NCI-H446 treated with DMSO at 0.1 percent for 48 hours (cell line): Measurements from ENCODE around the gene SAMD8.

ENCODE experiments used
- DNase-seq: peaks from one replicate; lab custom pipeline; 2025; lab: John Stamatoyannopoulos, UW

Gene SAMD8

GRCh38 chr10:75223507-75223906, 112.1 kb downstream of the SAMD8 start:
- DNase-seq: no peak

GRCh38 chr10:75226095-75226494, 114.6 kb downstream of the SAMD8 start:
- no peak for DNase-seq

GRCh38 chr10:75226656-75227055, 115.2 kb downstream of the SAMD8 start:
- DNase-seq: no peak

DNA sequence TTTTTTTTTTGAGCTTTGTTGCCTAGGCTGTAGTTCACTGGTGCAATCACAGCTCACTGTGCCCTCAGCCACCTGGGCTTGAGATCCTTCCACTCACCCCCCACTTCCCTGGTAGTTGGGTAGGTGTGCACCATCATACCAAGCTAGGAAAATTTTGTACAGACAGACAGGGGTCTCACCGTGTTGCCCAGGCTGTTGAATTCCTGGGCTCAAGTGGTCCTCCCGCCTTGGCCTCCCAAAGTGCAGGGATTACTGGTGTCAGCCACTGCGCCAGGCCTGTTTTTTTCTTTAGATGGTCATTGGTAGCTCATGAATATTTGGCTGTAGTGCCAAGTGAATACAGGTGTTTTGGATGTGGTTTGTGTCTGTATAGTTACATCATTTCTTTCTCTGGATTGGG, 116.8 kb downstream of the SAMD8 start:
- DNase-seq: no peak

GRCh38 chr10:75228834-75229233, 117.4 kb downstream of the SAMD8 start:
- no peak for DNase-seq

GRCh38 chr10:75229971-75230370, 118.5 kb downstream of the SAMD8 start:
- no peak for DNase-seq

GRCh38 chr10:75230600-75231038, 119.2 kb downstream of the SAMD8 start:
- DNase-seq: no peak
